OCI-LY7 (cell line): Measurements from ENCODE around the gene PCDH8. TPM values are rescaled to one million over a fixed set of nuclear protein-coding genes. Genes with fewer than 3 reads are reported as not detected.

Experiments used
- Bru-seq: library from RNA; stranded (reverse); fragments of 400-500 nt; gene quantifications from one replicate; lab custom pipeline; 2021; lab: Mats Ljungman, UMichigan
- BruChase-seq, 2 experiments: library from RNA; stranded (reverse); fragments of 400-500 nt; gene quantifications; one replicate each; lab custom pipeline; 2021; lab: Mats Ljungman, UMichigan
- BruUV-seq: library from RNA; stranded (reverse); fragments of 400-500 nt; replicated peaks from 2 replicates; lab custom pipeline; 2021; lab: Mats Ljungman, UMichigan
- CTCF ChIA-PET: fragments of 300-600 bp; sonication (Branson Sonifier 250); formaldehyde crosslinking; loops from one replicate; lab custom pipeline; 2022; ENCODE audit warnings: antibody characterized with exemption; ENCODE audit not compliant: unreplicated experiment; lab: Charles Lee
- POLR2A ChIA-PET: fragments of 300-600 bp; sonication (Branson Sonifier 250); formaldehyde crosslinking; loops from one replicate; lab custom pipeline; 2022; ENCODE audit warnings: antibody characterized with exemption; lab: Charles Lee
- DNase-seq: peaks from one replicate; pipeline ENCODE4 v3.0.0-alpha.2; 2015; ENCODE audit warnings: low spot score
- H2AFZ ChIP-seq: fragments of 200-600 bp; sonication (generic), shearing (Covaris generic); 2 replicates; pipeline ENCODE4 v1.6.1; 2014; ENCODE audit warnings: mild to moderate bottlenecking, antibody characterized with exemption, low read length, moderate library complexity
- H3K27ac ChIP-seq: fragments of 200-600 bp; sonication (generic); 2 replicates; pipeline ENCODE4 v1.5.1; 2014; ENCODE audit warnings: mixed run types, low read depth, mild to moderate bottlenecking, moderate library complexity, low read length, inconsistent platforms; ENCODE audit not compliant: poor library complexity, severe bottlenecking
- H3K36me3 ChIP-seq: fragments of 200-600 bp; sonication (generic); 2 replicates; pipeline ENCODE4 v1.6.1; 2014; ENCODE audit warnings: mild to moderate bottlenecking, antibody characterized with exemption, low read length, moderate library complexity, mixed read lengths; ENCODE audit not compliant: insufficient read depth
- H3K4me1 ChIP-seq: fragments of 200-600 bp; sonication (generic); 2 replicates; pipeline ENCODE4 v1.5.1; 2014; ENCODE audit warnings: mild to moderate bottlenecking, low read length; ENCODE audit not compliant: insufficient read depth, poor library complexity, severe bottlenecking
- H3K4me2 ChIP-seq: fragments of 200-600 bp; sonication (generic); 2 replicates; pipeline ENCODE4 v1.6.1; 2014; ENCODE audit warnings: mild to moderate bottlenecking, low read length
- H3K4me3 ChIP-seq: fragments of 200-600 bp; sonication (generic); 2 replicates; pipeline ENCODE4 v1.5.1; 2014; ENCODE audit warnings: mild to moderate bottlenecking, low read depth, low read length; ENCODE audit not compliant: poor library complexity, severe bottlenecking
- H3K79me2 ChIP-seq: fragments of 200-600 bp; sonication (generic); 2 replicates; pipeline ENCODE4 v1.6.1; 2016; ENCODE audit warnings: low read depth, mild to moderate bottlenecking, low read length, moderate library complexity, mixed read lengths; ENCODE audit not compliant: insufficient read depth
- H3K9me2 ChIP-seq: fragments of 200-600 bp; sonication (generic); 2 replicates; pipeline ENCODE4 v1.6.1; 2016; ENCODE audit warnings: mild to moderate bottlenecking, low read length, mixed read lengths; ENCODE audit not compliant: insufficient read depth
- H3K9me3 ChIP-seq: fragments of 200-600 bp; sonication (generic); 2 replicates; pipeline ENCODE4 v1.6.1; 2014; ENCODE audit warnings: mild to moderate bottlenecking, mixed run types, low read length, mixed read lengths
- H4K20me1 ChIP-seq: fragments of 200-600 bp; sonication (generic); 2 replicates; pipeline ENCODE4 v1.6.1; 2014; ENCODE audit warnings: mild to moderate bottlenecking, antibody characterized with exemption, low read length, moderate library complexity, mixed read lengths; ENCODE audit not compliant: insufficient read depth
- CTCF ChIP-seq: fragments of 200-600 bp; sonication (generic); conservative IDR thresholded peaks from 2 replicates; pipeline ENCODE4 v1.5.1; 2014; ENCODE audit warnings: mild to moderate bottlenecking, antibody characterized with exemption, low read length, moderate library complexity, mixed read lengths
- EZH2phosphoT487 ChIP-seq: fragments of 200-600 bp; sonication (generic); IDR thresholded peaks from 2 replicates; pipeline ENCODE4 v1.6.1; 2018; ENCODE audit warnings: low read depth, borderline replicate concordance, mild to moderate bottlenecking, mixed run types, antibody characterized with exemption, low read length, moderate library complexity, mixed read lengths
- intact Hi-C: fragments of 100-400 bp; cut with micrococcal nuclease; formaldehyde crosslinking; loops from one replicate; pipeline ENCODE4 v1.10.0; 2022; ENCODE audit not compliant: unreplicated experiment
- long read RNA-seq: library from polyadenylated mRNA; stranded (forward); transcript quantifications from one replicate; pipeline ENCODE4 v2.0.0, GENCODE V29; 2022
- total RNA-seq, 2 experiments: library from RNA; depleted of rRNA in 1 of 2; stranded (reverse); fragments of >200 nt in 1 of 2; shearing (Covaris generic) in 1 of 2; gene quantifications; 2 replicates each; pipeline ENCODE4 v1.2.3, GENCODE V29; 2014 to 2022

PCDH8 gene
- total RNA-seq (2014; rRNA removed; shearing (Covaris generic)) (not detected in 2 replicates), total RNA-seq (2022) (not detected in 2 replicates), Bru-seq, nascent RNA (not detected), BruChase-seq, experiment 1, labeled RNA remaining after a 6-hour chase (not detected), BruChase-seq, experiment 2, labeled RNA remaining after a 2-hour chase (not detected)
- long read RNA-seq: 0 reads

- no peak within 1 kb of the TSS for H3K4me3 ChIP-seq
- H2AFZ ChIP-seq: no peak within 1 kb of the TSS
- ChIA-PET CTCF (no interaction called here), POLR2A (no interaction called here)
- TF ChIP-seq CTCF: no peak
- TF ChIP-seq EZH2phosphoT487: no peak
- no peaks in the 10 kb centered on the region for H4K20me1 ChIP-seq
- no TSS peak for BruUV-seq
- no peaks in the 10 kb centered on the region for H3K9me3 ChIP-seq
- DNase-seq: no peak
- no peaks in the 10 kb centered on the region for H3K4me1 ChIP-seq
- intact Hi-C loops: no loop called here
- no peak within 1 kb of the TSS for H3K4me2 ChIP-seq
- H3K36me3 ChIP-seq: no peaks in the 10 kb centered on the region
- no peaks in the 10 kb centered on the region for H3K9me2 ChIP-seq
- H3K79me2 ChIP-seq: no peaks in the 10 kb centered on the region
- no peak within 1 kb of the TSS for H3K27ac ChIP-seq
Measured at GRCh38 chr13:52848455-52849195, at the start of gene PCDH8. Gene PCDH8, minus strand, starts transcription at chr13:52848640. Its CDS starts 204 bp downstream, at chr13:52848436.

DNA sequence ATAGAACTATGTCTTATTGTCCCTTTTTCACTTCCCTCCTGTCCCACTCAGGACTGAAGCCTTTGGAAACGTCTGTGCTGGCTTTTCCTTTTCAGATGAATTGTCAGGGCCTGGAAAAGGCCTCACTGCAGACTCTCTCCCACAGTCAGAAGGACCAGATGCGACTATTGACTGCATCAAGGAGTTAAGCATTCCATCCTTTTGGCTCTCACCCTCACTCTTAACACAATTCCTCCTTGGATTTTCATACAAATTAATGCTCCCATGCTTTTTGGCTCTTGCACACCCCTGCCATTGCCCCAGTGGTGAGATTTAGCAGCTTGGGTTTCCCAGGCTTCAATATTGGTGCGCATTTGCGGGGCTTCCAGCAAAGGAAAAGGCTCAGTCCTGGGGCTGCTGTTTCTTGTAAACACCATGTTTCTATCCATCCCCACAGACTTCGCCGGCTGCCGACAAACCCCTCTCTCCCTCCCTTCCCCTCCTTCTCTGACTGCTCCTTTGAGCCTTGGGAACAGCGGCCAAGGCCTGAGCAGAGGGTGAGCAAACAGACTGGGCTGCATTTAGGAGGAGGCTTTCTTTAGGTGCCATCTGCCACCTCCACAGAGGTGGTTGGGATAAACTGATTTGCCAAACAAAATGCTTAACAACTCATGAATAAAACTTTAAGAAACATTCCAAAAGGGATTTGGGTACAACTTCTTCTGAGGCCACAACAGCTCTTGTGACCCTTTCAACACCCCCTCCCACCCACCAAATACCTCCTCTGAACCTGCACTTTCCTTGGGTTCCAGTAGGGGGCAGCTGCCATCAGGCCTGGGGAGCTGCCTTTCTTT lies 48.6 kb upstream of the PCDH8 start:
- ChIA-PET POLR2A (no interaction called here), CTCF (interaction anchor here (1.0 kb wide), 1 partner anchor 71 kb away, joined by 5 read pairs; no protein-coding TSS in a partner anchor)
- DNase-seq: peak; percentile 24
- Histone ChIP-seq H3K4me2 (no peak overlapping the region), H2AFZ (no peak overlapping the region), H3K4me3 (no peak overlapping the region), H3K36me3 (no peaks in the 10 kb centered on the region), H3K9me2 (no peaks in the 10 kb centered on the region), H3K79me2 (no peaks in the 10 kb centered on the region), H4K20me1 (no peaks in the 10 kb centered on the region), H3K4me1 (no peaks in the 10 kb centered on the region), H3K9me3 (no peaks in the 10 kb centered on the region), H3K27ac (no peak overlapping the region)
- intact Hi-C loops: loop anchor here (2.0 to 5.0 kb wide), 2 partner anchors 72 to 255 kb away; no protein-coding TSS in a partner anchor
- BruUV-seq: no TSS peak
- TF ChIP-seq EZH2phosphoT487 (no peak), CTCF (peak; percentile 70)
